Natural killer cell (primary cell): ENCODE data around the gene GRWD1. TPM values are rescaled to one million over a fixed set of nuclear protein-coding genes. Genes with fewer than 3 reads are reported as not detected.
"Not testable (repeated sequence)": the region's sequence is repeated elsewhere in the genome, so short reads cannot be mapped to it uniquely, and the experiment has no call there.

Experiments used
- ATAC-seq, 3 donors: fragments of 150-1000 bp in 2 of 3; fragments of 200-7000 bp in 1 of 3; cut with Tn5 transposase; 1 replicate in 1 of 3; 2 replicates in 2 of 3; pipeline ENCODE4 v1.10.0; 2021; ENCODE audit warnings: mild to moderate bottlenecking in 2 of 3, moderate library complexity in 2 of 3
- DNase-seq, 2 donors: peaks; one replicate each; pipeline versions ENCODE4 v3.0.0 to v3.0.0-alpha.2; 2013 to 2021; ENCODE audit warnings: mixed read lengths in 1 of 2
- H3K27ac ChIP-seq: one replicate; pipeline ENCODE4 v1.5.1; 2013; ENCODE audit warnings: mild to moderate bottlenecking, low read length
- H3K27me3 ChIP-seq: one replicate; pipeline ENCODE4 v1.6.1; 2013; ENCODE audit warnings: low read length; ENCODE audit not compliant: control insufficient read depth, insufficient read depth
- H3K36me3 ChIP-seq: one replicate; pipeline ENCODE4 v1.6.1; 2013; ENCODE audit warnings: low read length; ENCODE audit not compliant: control insufficient read depth, insufficient read depth
- H3K4me1 ChIP-seq: one replicate; pipeline ENCODE4 v1.6.1; 2013; ENCODE audit warnings: low read length; ENCODE audit not compliant: control insufficient read depth, insufficient read depth
- H3K4me3 ChIP-seq: one replicate; pipeline ENCODE4 v1.5.1; 2013; ENCODE audit warnings: low read length
- H3K9me3 ChIP-seq: one replicate; pipeline ENCODE4 v1.6.1; 2013; ENCODE audit warnings: low read length; ENCODE audit not compliant: control insufficient read depth, insufficient read depth
- H3K27ac Mint-ChIP-seq, 2 donors: one replicate each; pipeline ENCODE4 v1.8.0; 2022; ENCODE audit warnings: mild to moderate bottlenecking in 2 of 2, mixed read lengths in 2 of 2, moderate library complexity in 1 of 2
- H3K27me3 Mint-ChIP-seq, 2 donors: one replicate each; pipeline ENCODE4 v1.8.0; 2022; ENCODE audit warnings: low read depth in 2 of 2, mixed read lengths in 2 of 2
- H3K36me3 Mint-ChIP-seq: one replicate; pipeline ENCODE4 v1.8.0; 2022; ENCODE audit warnings: mixed read lengths
- H3K4me1 Mint-ChIP-seq, 2 donors: one replicate each; pipeline ENCODE4 v1.8.0; 2022; ENCODE audit warnings: mixed read lengths in 2 of 2
- H3K4me3 Mint-ChIP-seq: one replicate; pipeline ENCODE4 v1.8.0; 2022; ENCODE audit warnings: mild to moderate bottlenecking, moderate library complexity, mixed read lengths
- H3K9me3 Mint-ChIP-seq, 2 donors: one replicate each; pipeline ENCODE4 v1.8.0; 2022; ENCODE audit warnings: mixed read lengths in 2 of 2
- WGBS: methylation state at CpG from one replicate; pipeline ENCODE4 v1.1.7; 2013; ENCODE audit warnings: missing lambda C conversion rate; ENCODE audit not compliant: insufficient coverage; 5-methylcytosine and 5-hydroxymethylcytosine counted together
- intact Hi-C: fragments of 100-400 bp; cut with micrococcal nuclease; formaldehyde crosslinking; loops from one replicate; pipeline ENCODE4 v1.14.2; 2022
- total RNA-seq, 4 donors: library from RNA; stranded (reverse); fragments of 120-200 nt in 1 of 4; gene quantifications; one replicate each; pipeline versions ENCODE4 v1.2.3 to v1.2.4, GENCODE V29; 2013 to 2022
- TF ChIP-seq, protein P1 (sequence below): fragments of 200-600 bp; IDR thresholded peaks from one replicate; pipeline ENCODE4 v1.8.0; 2022; ENCODE audit warnings: antibody characterized with exemption

Gene GRWD1
- total RNA-seq, 3 donors from 2014 or later (not counting 1 experiment from before 2014, with no cell fraction given), result 14.2 to 29.0 (median 16.7) TPM

GRCh38 chr19:48484247-48484893 is 38.6 kb downstream of the GRWD1 start:
- no peak for DNase-seq
- Histone ChIP-seq H3K27me3 (no peaks in the 10 kb centered on the region), H3K4me1 (peaks cover 18% of the 10 kb centered on the region), H3K9me3 (no peaks in the 10 kb centered on the region), H3K27ac (no peak overlapping the region), H3K36me3 (no peaks in the 10 kb centered on the region), H3K4me3 (no peak overlapping the region)
- WGBS, result 88% methylated on average over 15 of the region's 16 CpGs
- Mint-ChIP-seq H3K27me3 (peaks cover 0 to 7% of the 10 kb centered on the region in 2 donors), H3K9me3 (no peaks in the 10 kb centered on the region), H3K36me3 (no peaks in the 10 kb centered on the region), H3K4me3 (peak overlapping the region; percentile 47), H3K4me1 (peaks cover 9 to 14% of the 10 kb centered on the region in 2 donors), H3K27ac (no peak overlapping the region)
- no peak for ATAC-seq
- intact Hi-C loops, result no loop called here
- TF ChIP-seq, protein P1, sequence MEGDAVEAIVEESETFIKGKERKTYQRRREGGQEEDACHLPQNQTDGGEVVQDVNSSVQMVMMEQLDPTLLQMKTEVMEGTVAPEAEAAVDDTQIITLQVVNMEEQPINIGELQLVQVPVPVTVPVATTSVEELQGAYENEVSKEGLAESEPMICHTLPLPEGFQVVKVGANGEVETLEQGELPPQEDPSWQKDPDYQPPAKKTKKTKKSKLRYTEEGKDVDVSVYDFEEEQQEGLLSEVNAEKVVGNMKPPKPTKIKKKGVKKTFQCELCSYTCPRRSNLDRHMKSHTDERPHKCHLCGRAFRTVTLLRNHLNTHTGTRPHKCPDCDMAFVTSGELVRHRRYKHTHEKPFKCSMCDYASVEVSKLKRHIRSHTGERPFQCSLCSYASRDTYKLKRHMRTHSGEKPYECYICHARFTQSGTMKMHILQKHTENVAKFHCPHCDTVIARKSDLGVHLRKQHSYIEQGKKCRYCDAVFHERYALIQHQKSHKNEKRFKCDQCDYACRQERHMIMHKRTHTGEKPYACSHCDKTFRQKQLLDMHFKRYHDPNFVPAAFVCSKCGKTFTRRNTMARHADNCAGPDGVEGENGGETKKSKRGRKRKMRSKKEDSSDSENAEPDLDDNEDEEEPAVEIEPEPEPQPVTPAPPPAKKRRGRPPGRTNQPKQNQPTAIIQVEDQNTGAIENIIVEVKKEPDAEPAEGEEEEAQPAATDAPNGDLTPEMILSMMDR, result no peak

- H3K27ac Mint-ChIP-seq, result no peak overlapping the region
- peaks cover 9 to 16% of the 10 kb centered on the region in 2 donors for H3K4me1 Mint-ChIP-seq
- intact Hi-C loops, result no loop called here
- H3K4me3 ChIP-seq, result no peak overlapping the region
- H3K27ac ChIP-seq, result no peak overlapping the region
- H3K4me1 ChIP-seq, result peaks cover 22% of the 10 kb centered on the region
- no peaks in the 10 kb centered on the region for H3K9me3 Mint-ChIP-seq
- ATAC-seq, result no peak
- no peak overlapping the region for H3K4me3 Mint-ChIP-seq
- TF ChIP-seq, protein P1, result no peak
- H3K27me3 Mint-ChIP-seq, result peaks cover 0 to 7% of the 10 kb centered on the region in 2 donors
- H3K9me3 ChIP-seq, result no peaks in the 10 kb centered on the region
- H3K27me3 ChIP-seq, result peaks cover 3% of the 10 kb centered on the region
- H3K36me3 Mint-ChIP-seq, result no peaks in the 10 kb centered on the region
- WGBS, result 93% methylated on average over 34 of the region's 37 CpGs
- H3K36me3 ChIP-seq, result no peaks in the 10 kb centered on the region
- no peak for DNase-seq
Measured at GRCh38 chr19:48484931-48485612, 39.3 kb downstream of the GRWD1 start.

GRCh38 chr19:48486706-48487105 is 40.9 kb downstream of the GRWD1 start:
- H3K36me3 Mint-ChIP-seq, ATAC-seq, H3K9me3 ChIP-seq, H3K9me3 Mint-ChIP-seq, H3K36me3 ChIP-seq, H3K27ac Mint-ChIP-seq, intact Hi-C loops, H3K4me3 Mint-ChIP-seq, H3K27ac ChIP-seq, DNase-seq, H3K4me3 ChIP-seq: not testable (repeated sequence)
- H3K4me1 ChIP-seq, result peaks cover 21% of the 10 kb centered on the region
- Mint-ChIP-seq H3K27me3 (peaks cover 0 to 12% of the 10 kb centered on the region in 2 donors), H3K4me1 (peaks cover 9 to 15% of the 10 kb centered on the region in 2 donors)
- 91% methylated on average over 10 of the region's 10 CpGs for WGBS
- peaks cover 12% of the 10 kb centered on the region for H3K27me3 ChIP-seq

DNA sequence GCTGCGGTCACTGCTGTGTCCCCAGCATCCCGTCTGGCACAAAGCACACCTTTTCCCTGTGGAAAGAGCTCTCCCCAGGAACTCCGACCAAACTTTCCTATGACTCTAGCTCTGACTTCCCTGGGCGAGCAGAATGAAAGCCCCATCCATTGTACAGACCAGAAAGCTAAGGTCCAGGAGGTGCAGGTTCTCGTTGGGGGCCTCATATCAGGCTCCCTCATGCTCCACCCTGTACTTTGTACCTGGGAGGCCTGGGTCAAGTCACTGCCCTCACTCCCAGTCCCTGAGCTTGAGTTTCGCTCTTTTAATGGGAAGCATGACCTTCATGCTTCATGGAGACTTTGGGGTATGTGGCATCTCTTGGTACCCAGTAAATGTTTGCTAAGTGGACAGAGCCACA is 41.8 kb downstream of the GRWD1 start:
- peaks cover 0 to 18% of the 10 kb centered on the region in 2 donors for H3K27me3 Mint-ChIP-seq
- H3K36me3 Mint-ChIP-seq, result no peaks in the 10 kb centered on the region
- ATAC-seq (no peak), DNase-seq (no peak)
- WGBS, result 94% methylated on average over 6 of the region's 6 CpGs
- H3K4me3 Mint-ChIP-seq, result no peak overlapping the region
- Histone ChIP-seq H3K4me1 (peaks cover 30% of the 10 kb centered on the region), H3K27me3 (peaks cover 13% of the 10 kb centered on the region), H3K36me3 (no peaks in the 10 kb centered on the region), H3K9me3 (no peaks in the 10 kb centered on the region), H3K27ac (no peak overlapping the region), H3K4me3 (no peak overlapping the region)
- TF ChIP-seq, protein P1, result no peak
- no peak overlapping the region for H3K27ac Mint-ChIP-seq
- intact Hi-C loops, result no loop called here
- H3K4me1 Mint-ChIP-seq, result peaks cover 17 to 23% of the 10 kb centered on the region in 2 donors
- H3K9me3 Mint-ChIP-seq, result no peaks in the 10 kb centered on the region
